Suppressor macrophage treated with lipopolysaccharide for 4 hours (primary cell): ENCODE data around the gene MAP3K12.
"Not testable (repeated sequence)": the region's sequence is repeated elsewhere in the genome, so short reads cannot be mapped to it uniquely, and the experiment has no call there.

ENCODE experiments used
- DNase-seq: peaks from one replicate; pipeline ENCODE4 v3.0.0-alpha.2; 2020

Gene MAP3K12

GRCh38 chr12:53499266-53500141 lies at the start of gene MAP3K12:
Gene MAP3K12 (minus strand): TSS chr12:53499458. CDS start chr12:53487391, 12,067 bp downstream.
- DNase-seq: peak; percentile 39

- not testable (repeated sequence) for DNase-seq
Observed at GRCh38 chr12:53548354-53548753, 49.1 kb upstream of the MAP3K12 start.

- peak; percentile 60 for DNase-seq
Observed at GRCh38 chr12:53543539-53543938, 44.3 kb upstream of the MAP3K12 start.

- no peak for DNase-seq
Observed at GRCh38 chr12:53539526-53539925, 40.3 kb upstream of the MAP3K12 start.

- DNase-seq: no peak
Observed at GRCh38 chr12:53538209-53538689, 39.0 kb upstream of the MAP3K12 start.

- DNase-seq: no peak
Observed at GRCh38 chr12:53536962-53537361, 37.7 kb upstream of the MAP3K12 start.

- DNase-seq: peak; percentile 51
Observed at GRCh38 chr12:53533471-53533870, 34.2 kb upstream of the MAP3K12 start.

GRCh38 chr12:53532524-53533445 lies 33.5 kb upstream of the MAP3K12 start:
- DNase-seq: no peak

GRCh38 chr12:53532021-53532420 lies 32.8 kb upstream of the MAP3K12 start:
- DNase-seq: no peak

- no peak for DNase-seq
Observed at GRCh38 chr12:53530920-53531319, 31.7 kb upstream of the MAP3K12 start.

- DNase-seq: no peak
Observed at GRCh38 chr12:53530061-53530460, 30.8 kb upstream of the MAP3K12 start.

GRCh38 chr12:53524476-53524875 lies 25.2 kb upstream of the MAP3K12 start:
- no peak for DNase-seq

- no peak for DNase-seq
Observed at GRCh38 chr12:53523131-53523530, 23.9 kb upstream of the MAP3K12 start.

GRCh38 chr12:53518381-53518780 lies 19.1 kb upstream of the MAP3K12 start:
- no peak for DNase-seq

GRCh38 chr12:53516758-53517455 lies 17.6 kb upstream of the MAP3K12 start:
- no peak for DNase-seq

- no peak for DNase-seq
Observed at GRCh38 chr12:53515291-53515680, 16.0 kb upstream of the MAP3K12 start.

- DNase-seq: no peak
Observed at GRCh38 chr12:53514628-53515290, 15.5 kb upstream of the MAP3K12 start.

GRCh38 chr12:53513712-53514410 lies 14.6 kb upstream of the MAP3K12 start:
- DNase-seq: no peak

- DNase-seq: no peak
Observed at GRCh38 chr12:53510181-53510812, 11.0 kb upstream of the MAP3K12 start.

- DNase-seq: peak; percentile 90
Observed at GRCh38 chr12:53508534-53509170, 9.4 kb upstream of the MAP3K12 start.

GRCh38 chr12:53507603-53507885 lies 8.3 kb upstream of the MAP3K12 start:
- no peak for DNase-seq
